Activated CD8-positive, alpha-beta memory T cell treated with anti-CD3 and anti-CD28 coated beads, Interleukin-2, amount 10 ng/mL, durations not matched to agents 7 days and 5 days (primary cell): ENCODE measurements around the gene RHBDL1. TPM values are rescaled to one million over a fixed set of nuclear protein-coding genes. Genes with fewer than 3 reads are reported as not detected.

Source experiments
- ATAC-seq: fragments of 150-1000 bp; cut with Tn5 transposase; one replicate; pipeline ENCODE4 v1.10.0; 2021; ENCODE audit warnings: moderate library complexity
- CTCF ChIA-PET: fragments of 350-600 bp; sonication (Branson Sonifier 250); formaldehyde crosslinking; loops from one replicate; lab custom pipeline; 2021; ENCODE audit warnings: antibody characterized with exemption; lab: Charles Lee
- DNase-seq: peaks from one replicate; pipeline ENCODE4 v3.0.0-alpha.2; 2020
- H3K27ac Mint-ChIP-seq: one replicate; pipeline ENCODE4 v1.8.0; 2021; ENCODE audit warnings: mild to moderate bottlenecking, mixed read lengths
- H3K27me3 Mint-ChIP-seq: one replicate; pipeline ENCODE4 v1.8.0; 2021; ENCODE audit warnings: mixed read lengths
- H3K36me3 Mint-ChIP-seq: one replicate; pipeline ENCODE4 v1.8.0; 2021; ENCODE audit warnings: mild to moderate bottlenecking, mixed read lengths
- H3K4me1 Mint-ChIP-seq: one replicate; pipeline ENCODE4 v1.8.0; 2021; ENCODE audit warnings: mixed read lengths
- H3K4me3 Mint-ChIP-seq: one replicate; pipeline ENCODE4 v1.8.0; 2021; ENCODE audit warnings: mild to moderate bottlenecking, moderate library complexity, mixed read lengths
- H3K9me3 Mint-ChIP-seq: one replicate; pipeline ENCODE4 v1.8.0; 2022; ENCODE audit warnings: low read depth, mixed read lengths
- total RNA-seq, 2 experiments: library from RNA; stranded (reverse); gene quantifications; one replicate each; pipeline ENCODE4 v1.2.3, GENCODE V29; 2021

Gene RHBDL1
- under 1 TPM; 0.37 to 0.79 TPM for total RNA-seq

GRCh38 chr16:674968-675883 is at the start of gene RHBDL1:
Gene RHBDL1 (plus strand): TSS chr16:675671. CDS start chr16:675791, 120 bp downstream.
- Mint-ChIP-seq H3K9me3 (no peaks in the 10 kb centered on the region), H3K4me1 (peaks cover 8% of the 10 kb centered on the region), H3K27ac (no peak within 1 kb of the TSS), H3K4me3 (no peak within 1 kb of the TSS), H3K27me3 (peaks cover 12% of the 10 kb centered on the region), H3K36me3 (peaks cover 8% of the 10 kb centered on the region)
- DNase-seq (no peak), ATAC-seq (no peak)
- CTCF ChIA-PET = interaction anchor here (1.3 kb wide), 1 partner anchor 20 kb away, joined by 3 read pairs; no protein-coding TSS in a partner anchor

- CTCF ChIA-PET = no interaction called here
- Mint-ChIP-seq H3K9me3 (no peaks in the 10 kb centered on the region), H3K4me3 (no peak overlapping the region), H3K27ac (no peak overlapping the region), H3K36me3 (no peaks in the 10 kb centered on the region), H3K4me1 (no peaks in the 10 kb centered on the region), H3K27me3 (no peaks in the 10 kb centered on the region)
- no peak for ATAC-seq
- no peak for DNase-seq
Observed at GRCh38 chr16:625977-626765, 49.3 kb upstream of the RHBDL1 start.

- CTCF ChIA-PET = no interaction called here
- DNase-seq = no peak
Observed at GRCh38 chr16:626787-627453, 48.6 kb upstream of the RHBDL1 start.

GRCh38 chr16:627454-628239 is 47.8 kb upstream of the RHBDL1 start:
- DNase-seq (no peak), ATAC-seq (no peak)
- no peaks in the 10 kb centered on the region for H3K4me1 Mint-ChIP-seq
- H3K4me3 Mint-ChIP-seq = no peak overlapping the region
- H3K36me3 Mint-ChIP-seq = no peaks in the 10 kb centered on the region
- H3K27me3 Mint-ChIP-seq = no peaks in the 10 kb centered on the region
- CTCF ChIA-PET = no interaction called here
- H3K27ac Mint-ChIP-seq = no peak overlapping the region
- H3K9me3 Mint-ChIP-seq = no peaks in the 10 kb centered on the region

More at GRCh38 chr16:626787-627453, 48.6 kb upstream of the RHBDL1 start:
- H3K4me1 Mint-ChIP-seq = no peaks in the 10 kb centered on the region
- H3K36me3 Mint-ChIP-seq = no peaks in the 10 kb centered on the region
- no peaks in the 10 kb centered on the region for H3K27me3 Mint-ChIP-seq
- no peaks in the 10 kb centered on the region for H3K9me3 Mint-ChIP-seq
- ATAC-seq = no peak
- no peak overlapping the region for H3K27ac Mint-ChIP-seq
- no peak overlapping the region for H3K4me3 Mint-ChIP-seq

GRCh38 chr16:628321-629061 is 47.0 kb upstream of the RHBDL1 start:
- H3K9me3 Mint-ChIP-seq = no peaks in the 10 kb centered on the region
- no peak for ATAC-seq
- H3K36me3 Mint-ChIP-seq = no peaks in the 10 kb centered on the region
- no peaks in the 10 kb centered on the region for H3K4me1 Mint-ChIP-seq
- no peak overlapping the region for H3K4me3 Mint-ChIP-seq
- CTCF ChIA-PET = no interaction called here
- DNase-seq = no peak
- H3K27ac Mint-ChIP-seq = no peak overlapping the region
- H3K27me3 Mint-ChIP-seq = no peaks in the 10 kb centered on the region

- ATAC-seq = no peak
- Mint-ChIP-seq H3K4me1 (no peaks in the 10 kb centered on the region), H3K36me3 (no peaks in the 10 kb centered on the region), H3K4me3 (no peak overlapping the region), H3K27me3 (no peaks in the 10 kb centered on the region), H3K9me3 (no peaks in the 10 kb centered on the region), H3K27ac (no peak overlapping the region)
- no peak for DNase-seq
- CTCF ChIA-PET = no interaction called here
Observed at GRCh38 chr16:629185-629832, 46.2 kb upstream of the RHBDL1 start.

GRCh38 chr16:629833-630248 is 45.6 kb upstream of the RHBDL1 start:
- CTCF ChIA-PET = no interaction called here
- Mint-ChIP-seq H3K4me3 (no peak overlapping the region), H3K27me3 (no peaks in the 10 kb centered on the region), H3K4me1 (peaks cover 2% of the 10 kb centered on the region), H3K27ac (no peak overlapping the region), H3K9me3 (no peaks in the 10 kb centered on the region), H3K36me3 (no peaks in the 10 kb centered on the region)
- DNase-seq (no peak), ATAC-seq (no peak)

- H3K4me1 Mint-ChIP-seq = peaks cover 4% of the 10 kb centered on the region
- H3K27me3 Mint-ChIP-seq = no peaks in the 10 kb centered on the region
Observed at GRCh38 chr16:630249-630814, 45.1 kb upstream of the RHBDL1 start.

GRCh38 chr16:630815-631405 is 44.6 kb upstream of the RHBDL1 start, which contains the start of gene WFIKKN1:
Gene WFIKKN1 (plus strand): TSS chr16:630985. CDS start chr16:631254, 269 bp downstream.
- H3K27me3 Mint-ChIP-seq = no peaks in the 10 kb centered on the region
- no peak for ATAC-seq
- H3K4me1 Mint-ChIP-seq = peaks cover 4% of the 10 kb centered on the region
- H3K9me3 Mint-ChIP-seq = no peaks in the 10 kb centered on the region
- H3K36me3 Mint-ChIP-seq = no peaks in the 10 kb centered on the region
- CTCF ChIA-PET = no interaction called here
- H3K4me3 Mint-ChIP-seq = no peak within 1 kb of the TSS
- H3K27ac Mint-ChIP-seq = no peak within 1 kb of the TSS
- DNase-seq = no peak

More at GRCh38 chr16:630249-630814, 45.1 kb upstream of the RHBDL1 start:
- ATAC-seq (no peak), DNase-seq (no peak)
- no peak overlapping the region for H3K4me3 Mint-ChIP-seq
- H3K27ac Mint-ChIP-seq = no peak overlapping the region
- H3K36me3 Mint-ChIP-seq = no peaks in the 10 kb centered on the region
- H3K9me3 Mint-ChIP-seq = no peaks in the 10 kb centered on the region
- CTCF ChIA-PET = no interaction called here

GRCh38 chr16:631808-632358 is 43.6 kb upstream of the RHBDL1 start:
- peaks cover 4% of the 10 kb centered on the region for H3K4me1 Mint-ChIP-seq
- CTCF ChIA-PET = no interaction called here
- no peak overlapping the region for H3K4me3 Mint-ChIP-seq
- no peaks in the 10 kb centered on the region for H3K36me3 Mint-ChIP-seq
- H3K27ac Mint-ChIP-seq = no peak overlapping the region
- H3K27me3 Mint-ChIP-seq = no peaks in the 10 kb centered on the region
- H3K9me3 Mint-ChIP-seq = no peaks in the 10 kb centered on the region
- DNase-seq (no peak), ATAC-seq (no peak)
